H9 (cell line): ENCODE measurements around the gene PPP1R12B. TPM values are rescaled to one million over a fixed set of nuclear protein-coding genes. Genes with fewer than 3 reads are reported as not detected.
"Not testable (repeated sequence)": the region's sequence is repeated elsewhere in the genome, so short reads cannot be mapped to it uniquely, and the experiment has no call there.

ENCODE experiments used
- DNase-seq: peaks from one replicate; pipeline ENCODE4 v3.0.0-alpha.2; 2017
- H2AFZ ChIP-seq: one replicate; pipeline ENCODE4 v1.6.1; 2013; ENCODE audit warnings: mild to moderate bottlenecking, low read length, control low read depth, moderate library complexity
- H2AK5ac ChIP-seq: 2 replicates; pipeline ENCODE4 v1.6.1; 2013; ENCODE audit warnings: low read length, control low read depth, mixed read lengths; ENCODE audit not compliant: insufficient read length
- H2BK120ac ChIP-seq: one replicate; pipeline ENCODE4 v1.6.1; 2013; ENCODE audit warnings: low read depth, mild to moderate bottlenecking, low read length, control low read depth, inconsistent platforms; ENCODE audit not compliant: poor library complexity, severe bottlenecking
- H2BK12ac ChIP-seq: 2 replicates; pipeline ENCODE4 v1.6.1; 2013; ENCODE audit warnings: low read length, control low read depth, mixed read lengths, low read depth; ENCODE audit not compliant: insufficient read length
- H2BK15ac ChIP-seq: 2 replicates; pipeline ENCODE4 v1.6.1; 2013; ENCODE audit warnings: low read depth, low read length, control low read depth
- H2BK20ac ChIP-seq: one replicate; pipeline ENCODE4 v1.6.1; 2013; ENCODE audit warnings: low read depth, mild to moderate bottlenecking, low read length, control low read depth, inconsistent platforms; ENCODE audit not compliant: poor library complexity, severe bottlenecking
- H2BK5ac ChIP-seq: 2 replicates; pipeline ENCODE4 v1.6.1; 2013; ENCODE audit warnings: low read length, control low read depth, mixed read lengths; ENCODE audit not compliant: insufficient read length
- H3K14ac ChIP-seq: 2 replicates; pipeline ENCODE4 v1.6.1; 2013; ENCODE audit warnings: low read length, control low read depth; ENCODE audit not compliant: insufficient read depth
- H3K18ac ChIP-seq: 2 replicates; pipeline ENCODE4 v1.6.1; 2013; ENCODE audit warnings: low read depth, mild to moderate bottlenecking, mixed read lengths, low read length, control low read depth; ENCODE audit not compliant: insufficient read length
- H3K23ac ChIP-seq: 2 replicates; pipeline ENCODE4 v1.6.1; 2013; ENCODE audit warnings: low read length, control low read depth, mixed read lengths, low read depth; ENCODE audit not compliant: insufficient read length
- H3K23me2 ChIP-seq: 2 replicates; pipeline ENCODE4 v1.6.1; 2013; ENCODE audit warnings: low read depth, mild to moderate bottlenecking, mixed read lengths, low read length, control low read depth; ENCODE audit not compliant: insufficient read length, poor library complexity, severe bottlenecking
- H3K27ac ChIP-seq: 2 replicates; pipeline ENCODE4 v1.5.1; 2013; ENCODE audit warnings: low read length, control low read depth, mixed read lengths, low read depth; ENCODE audit not compliant: insufficient read length
- H3K27me3 ChIP-seq: 2 replicates; pipeline ENCODE4 v1.6.1; 2013; ENCODE audit warnings: low read length, control low read depth, inconsistent platforms; ENCODE audit not compliant: insufficient read depth
- H3K4ac ChIP-seq: 2 replicates; pipeline ENCODE4 v1.6.1; 2013; ENCODE audit warnings: low read depth, mild to moderate bottlenecking, control low read depth, inconsistent platforms, low read length, moderate library complexity
- H3K4me1 ChIP-seq: 2 replicates; pipeline ENCODE4 v1.6.1; 2013; ENCODE audit warnings: low read length, control low read depth, inconsistent platforms; ENCODE audit not compliant: insufficient read depth
- H3K4me2 ChIP-seq: 2 replicates; pipeline ENCODE4 v1.6.1; 2013; ENCODE audit warnings: low read length, control low read depth, mixed read lengths; ENCODE audit not compliant: insufficient read length, insufficient read depth
- H3K56ac ChIP-seq: 2 replicates; pipeline ENCODE4 v1.6.1; 2013; ENCODE audit warnings: low read depth, mild to moderate bottlenecking, mixed read lengths, low read length, control low read depth; ENCODE audit not compliant: insufficient read length
- H3K79me1 ChIP-seq: 2 replicates; pipeline ENCODE4 v1.6.1; 2013; ENCODE audit warnings: low read depth, mild to moderate bottlenecking, moderate library complexity, low read length, control low read depth, inconsistent platforms; ENCODE audit not compliant: insufficient read depth, poor library complexity, severe bottlenecking
- H3K79me2 ChIP-seq: 2 replicates; pipeline ENCODE4 v1.6.1; 2013; ENCODE audit warnings: low read length, control low read depth, inconsistent platforms; ENCODE audit not compliant: insufficient read depth
- H3K9ac ChIP-seq: 2 replicates; pipeline ENCODE4 v1.6.1; 2013; ENCODE audit warnings: low read length, control low read depth, mixed read lengths; ENCODE audit not compliant: insufficient read length; ENCODE audit errors: extremely low read depth
- H3K9me3 ChIP-seq: one replicate; pipeline ENCODE4 v1.6.1; 2013; ENCODE audit warnings: low read depth, low read length, inconsistent platforms; ENCODE audit not compliant: control insufficient read depth
- H3T11ph ChIP-seq: one replicate; pipeline ENCODE4 v1.6.1; 2013; ENCODE audit warnings: mild to moderate bottlenecking, low read length, control low read depth, inconsistent platforms
- H4K20me1 ChIP-seq: one replicate; pipeline ENCODE4 v1.6.1; 2013; ENCODE audit not compliant: control insufficient read depth, insufficient read length, insufficient read depth
- H4K5ac ChIP-seq: 2 replicates; pipeline ENCODE4 v1.6.1; 2013; ENCODE audit warnings: low read depth, mild to moderate bottlenecking, mixed read lengths, low read length, control low read depth; ENCODE audit not compliant: insufficient read length
- H4K8ac ChIP-seq: replicated peaks from 2 replicates; pipeline ENCODE4 v1.6.1; 2013; ENCODE audit warnings: low read length, control low read depth, mixed read lengths, low read depth; ENCODE audit not compliant: insufficient read length
- H4K91ac ChIP-seq: 2 replicates; pipeline ENCODE4 v1.6.1; 2013; ENCODE audit warnings: low read depth, mild to moderate bottlenecking, moderate library complexity, mixed read lengths, low read length, control low read depth; ENCODE audit not compliant: insufficient read length
- H3K27ac Mint-ChIP-seq, 3 experiments: 2 replicates in 2 of 3; 3 replicates in 1 of 3; pipeline ENCODE4 v1.8.0; 2020 to 2021; ENCODE audit warnings: mixed read lengths in 3 of 3, mild to moderate bottlenecking in 1 of 3, moderate library complexity in 1 of 3
- H3K27me3 Mint-ChIP-seq: 2 replicates; pipeline ENCODE4 v1.8.0; 2021; ENCODE audit warnings: low read depth, mild to moderate bottlenecking, moderate library complexity, mixed read lengths
- H3K36me3 Mint-ChIP-seq, 3 experiments: 2 replicates in 2 of 3; 3 replicates in 1 of 3; pipeline ENCODE4 v1.8.0; 2020 to 2021; ENCODE audit warnings: low read depth in 3 of 3, mixed read lengths in 3 of 3; ENCODE audit not compliant: insufficient read depth in 1 of 3
- H3K4me1 Mint-ChIP-seq, 2 experiments: 2 replicates each; pipeline ENCODE4 v1.8.0; 2020; ENCODE audit warnings: mixed read lengths in 2 of 2
- H3K4me3 Mint-ChIP-seq, 2 experiments: 2 replicates in 1 of 2; 3 replicates in 1 of 2; pipeline ENCODE4 v1.8.0; 2020 to 2021; ENCODE audit warnings: mild to moderate bottlenecking in 2 of 2, mixed read lengths in 2 of 2, moderate library complexity in 1 of 2
- H3K9me3 Mint-ChIP-seq, 2 experiments: 2 replicates in 1 of 2; 3 replicates in 1 of 2; pipeline ENCODE4 v1.8.0; 2020; ENCODE audit warnings: mild to moderate bottlenecking in 2 of 2, mixed read lengths in 2 of 2, moderate library complexity in 1 of 2
- CTCF ChIP-seq: fragments of 200-600 bp; sonication (generic); conservative IDR thresholded peaks from 3 replicates; pipeline ENCODE4 v1.8.0; 2021; ENCODE audit warnings: antibody characterized with exemption, mild to moderate bottlenecking
- WGBS: extraction: QIAGEN DNeasy Blood & Tissue Kit; methylation state at CpG from one replicate; pipeline ENCODE4 v1.1.7; 2013; ENCODE audit warnings: missing lambda C conversion rate, low lambda C conversion rate, mixed read lengths; ENCODE audit not compliant: insufficient read length; ENCODE audit errors: extremely low coverage; 5-methylcytosine and 5-hydroxymethylcytosine counted together
- total RNA-seq: library from RNA; stranded (reverse); gene quantifications from 2 replicates; pipeline ENCODE4 v1.2.1, GENCODE V29; 2021

Gene PPP1R12B
- total RNA-seq, 1 experiment from 2014 or later = 12.9 TPM

DNA sequence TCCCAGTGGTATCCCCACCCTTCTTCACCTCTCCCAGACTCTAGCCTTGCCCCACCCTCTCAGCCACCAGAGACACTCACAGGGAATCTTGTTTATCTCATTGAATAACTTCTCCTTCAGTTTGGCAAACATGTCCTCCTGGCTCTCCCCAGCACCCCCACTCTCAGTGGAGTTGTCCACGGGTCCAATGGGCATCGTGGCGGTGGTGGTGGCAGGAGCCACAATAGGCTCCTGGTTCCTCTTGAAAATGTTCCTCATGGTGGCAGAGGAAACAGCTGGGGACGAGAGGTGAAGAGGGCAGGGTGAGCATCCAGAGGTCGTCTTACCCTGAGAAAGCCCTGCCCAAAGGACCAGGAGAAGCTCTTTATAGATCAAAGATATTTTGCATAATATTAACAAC, 257.0 kb downstream of the PPP1R12B start:
- no peak overlapping the region; a peak in 1 of 7 replicates for H3K27ac Mint-ChIP-seq
- no peak overlapping the region for H2BK20ac ChIP-seq
- no peaks in the 10 kb centered on the region for H3K4me1 ChIP-seq
- no peak overlapping the region for H3K23ac ChIP-seq
- no peak overlapping the region for H3T11ph ChIP-seq
- no peak for DNase-seq
- no peak overlapping the region for H2BK5ac ChIP-seq
- H2BK15ac ChIP-seq = no peak overlapping the region
- no peak for TF ChIP-seq CTCF
- H4K5ac ChIP-seq = no peak overlapping the region
- no peak overlapping the region for H3K4me3 Mint-ChIP-seq
- H4K91ac ChIP-seq = no peak overlapping the region
- no peak overlapping the region for H3K14ac ChIP-seq
- 0 out of 2 replicates have a peak, but pooled peaks cover 2% of the 10 kb centered on the region for H3K27me3 Mint-ChIP-seq
- H3K4me1 Mint-ChIP-seq = peaks cover 2 to 6% of the 10 kb centered on the region in 2 experiments; a peak in 3 of 4 replicates
- H3K9ac ChIP-seq = no peak overlapping the region
- no peak overlapping the region for H3K4ac ChIP-seq
- H2BK12ac ChIP-seq = no peak overlapping the region
- no peak overlapping the region for H2AFZ ChIP-seq
- no peak overlapping the region for H4K8ac ChIP-seq
- H3K4me2 ChIP-seq = no peak overlapping the region
- no peaks in the 10 kb centered on the region for H3K27me3 ChIP-seq
- no peak overlapping the region for H3K56ac ChIP-seq
- H2AK5ac ChIP-seq = no peak overlapping the region
- H3K18ac ChIP-seq = no peak overlapping the region
- H3K27ac ChIP-seq = no peak overlapping the region
- no peaks in the 10 kb centered on the region for H3K79me1 ChIP-seq
- H3K9me3 Mint-ChIP-seq = no peaks in the 10 kb centered on the region; a peak in 1 of 5 replicates
- no peak overlapping the region for H2BK120ac ChIP-seq
- no peaks in the 10 kb centered on the region for H3K9me3 ChIP-seq
- peaks cover 0 to 1% (median 0%) of the 10 kb centered on the region in 3 experiments; a peak in 1 of 7 replicates for H3K36me3 Mint-ChIP-seq
- no peaks in the 10 kb centered on the region for H3K23me2 ChIP-seq
- WGBS = no CpG with 5 or more reads among the region's 5 CpGs
- H3K79me2 ChIP-seq = no peaks in the 10 kb centered on the region
- H4K20me1 ChIP-seq = no peaks in the 10 kb centered on the region

GRCh38 chr1:202612036-202612435, 263.5 kb downstream of the PPP1R12B start:
- H4K91ac ChIP-seq, H2AFZ ChIP-seq, H3K36me3 Mint-ChIP-seq, H3K27ac ChIP-seq, H3K4me2 ChIP-seq, H3K4ac ChIP-seq, H3K4me3 Mint-ChIP-seq, H3T11ph ChIP-seq, H3K27ac Mint-ChIP-seq, H2BK5ac ChIP-seq, H3K23me2 ChIP-seq, H4K5ac ChIP-seq, H2BK15ac ChIP-seq, H3K9me3 Mint-ChIP-seq, H3K23ac ChIP-seq, H3K9me3 ChIP-seq, H2BK12ac ChIP-seq, H2AK5ac ChIP-seq, H3K14ac ChIP-seq, H3K18ac ChIP-seq, H2BK20ac ChIP-seq, H4K20me1 ChIP-seq, H3K79me1 ChIP-seq, H3K27me3 Mint-ChIP-seq, H3K27me3 ChIP-seq, H3K79me2 ChIP-seq, H3K9ac ChIP-seq, H4K8ac ChIP-seq, H2BK120ac ChIP-seq, H3K4me1 ChIP-seq, DNase-seq, H3K56ac ChIP-seq: not testable (repeated sequence)
- no CpG with 5 or more reads among the region's 3 CpGs for WGBS
- peaks cover 12 to 14% of the 10 kb centered on the region in 2 experiments for H3K4me1 Mint-ChIP-seq
